Endothelial cell of umbilical vein (primary cell): ENCODE measurements around the gene C2orf81. TPM values are rescaled to one million over a fixed set of nuclear protein-coding genes. Genes with fewer than 3 reads are reported as not detected.
A peak's percentile ranks its signal among the peaks of the same experiment; 100 is the strongest.

Source experiments
- BruUV-seq: library from RNA; stranded (reverse); fragments of 400-500 nt; replicated peaks from 2 replicates; lab custom pipeline; 2021; lab: Mats Ljungman, UMichigan
- CTCF ChIA-PET: fragments of 300-600, 350-600 bp; sonication (Branson Sonifier 250); formaldehyde crosslinking; loops from one replicate; lab custom pipeline; 2021; ENCODE audit warnings: antibody characterized with exemption, inconsistent platforms; lab: Charles Lee
- POLR2A ChIA-PET: fragments of 300-600, 350-600 bp; sonication (Branson Sonifier 250); formaldehyde crosslinking; loops from one replicate; lab custom pipeline; 2021; ENCODE audit warnings: antibody characterized with exemption, inconsistent platforms; lab: Charles Lee
- DNase-seq: peaks from one replicate; pipeline ENCODE4 v3.0.0-alpha.2; 2011; ENCODE audit warnings: low read depth, low spot score
- FAIRE-seq: peaks from 2 replicates; lab custom pipeline; 2011; peaks lifted over from hg19 to GRCh38; lab: Jason Lieb, UNC
- H2AFZ ChIP-seq: 2 replicates; pipeline ENCODE4 v1.6.0; 2012; ENCODE audit warnings: low read depth, low read length, control low read depth, inconsistent platforms
- H3K27ac ChIP-seq: 2 replicates; pipeline ENCODE4 v1.5.1; 2011; ENCODE audit warnings: low read depth, mild to moderate bottlenecking, control low read depth, low read length, moderate library complexity; ENCODE audit not compliant: insufficient read depth
- H3K27me3 ChIP-seq, 2 experiments: 2 replicates each; pipeline versions ENCODE4 v1.6.0 to v1.6.1; 2011; ENCODE audit warnings: low read length in 2 of 2, mixed read lengths in 1 of 2; ENCODE audit not compliant: control insufficient read depth in 2 of 2, insufficient read depth in 2 of 2
- H3K36me3 ChIP-seq, 2 experiments: 2 replicates in 1 of 2; 3 replicates in 1 of 2; pipeline ENCODE4 v1.5.1; 2011; ENCODE audit warnings: low read length in 2 of 2, mild to moderate bottlenecking in 1 of 2, moderate library complexity in 1 of 2; ENCODE audit not compliant: control insufficient read depth in 2 of 2, insufficient read depth in 2 of 2; ENCODE audit errors: extremely low read depth in 1 of 2
- H3K4me1 ChIP-seq: 3 replicates; pipeline ENCODE4 v1.5.1; 2011; ENCODE audit warnings: mild to moderate bottlenecking, low read length; ENCODE audit not compliant: control insufficient read depth, insufficient read depth; ENCODE audit errors: extremely low read depth
- H3K4me2 ChIP-seq: 2 replicates; pipeline ENCODE4 v1.6.1; 2011; ENCODE audit warnings: low read length, control low read depth, mixed read lengths; ENCODE audit not compliant: insufficient read depth
- H3K4me3 ChIP-seq, 3 experiments: fragments of 200-600 bp in 1 of 3; sonication (generic), shearing (Covaris generic) in 1 of 3; replicated peaks in 1 of 3; 2 replicates each; pipeline ENCODE4 v1.5.1; 2011 to 2016; ENCODE audit warnings: control low read depth in 3 of 3, low read length in 3 of 3, mild to moderate bottlenecking in 2 of 3, inconsistent platforms in 1 of 3, low read depth in 1 of 3, moderate library complexity in 1 of 3; ENCODE audit not compliant: insufficient read depth in 1 of 3
- H3K79me2 ChIP-seq: 2 replicates; pipeline ENCODE4 v1.6.0; 2012; ENCODE audit warnings: low read length, inconsistent platforms; ENCODE audit not compliant: control insufficient read depth, insufficient read depth
- H3K9ac ChIP-seq: replicated peaks from 2 replicates; pipeline ENCODE3; 2011; ENCODE audit warnings: low read length, control low read depth; ENCODE audit not compliant: insufficient read depth; ENCODE audit errors: extremely low read depth
- H3K9me1 ChIP-seq: replicated peaks from 3 replicates; pipeline ENCODE4 v1.6.0; 2011; ENCODE audit warnings: mild to moderate bottlenecking, low read length; ENCODE audit not compliant: control insufficient read depth, insufficient read depth; ENCODE audit errors: extremely low read depth
- H3K9me3 ChIP-seq: replicated peaks from 2 replicates; pipeline ENCODE4 v1.5.1; 2012; ENCODE audit warnings: low read length, inconsistent platforms; ENCODE audit not compliant: control insufficient read depth, insufficient read depth
- H4K20me1 ChIP-seq: replicated peaks from 2 replicates; pipeline ENCODE3; 2011; ENCODE audit warnings: mild to moderate bottlenecking, low read length; ENCODE audit not compliant: control insufficient read depth, insufficient read depth; ENCODE audit errors: extremely low read depth
- CTCF ChIP-seq, 2 donors: IDR thresholded peaks; 1 replicate in 1 of 2; 2 replicates in 1 of 2; pipeline ENCODE4 v1.5.1; 2011; ENCODE audit warnings: low read length in 2 of 2, mild to moderate bottlenecking in 2 of 2, moderate library complexity in 2 of 2, control low read depth in 1 of 2, inconsistent platforms in 1 of 2, low read depth in 1 of 2; ENCODE audit not compliant: insufficient read depth in 1 of 2; ENCODE audit errors: extremely low read depth in 1 of 2
- EZH2 ChIP-seq: IDR thresholded peaks from 2 replicates; pipeline ENCODE4 v1.6.1; 2012; ENCODE audit warnings: borderline replicate concordance, low read depth, mild to moderate bottlenecking, moderate library complexity, low read length, inconsistent platforms; ENCODE audit not compliant: severe bottlenecking
- POLR2A ChIP-seq: IDR thresholded peaks from 2 replicates; pipeline ENCODE4 v1.6.1; 2012; ENCODE audit warnings: low read depth, mild to moderate bottlenecking, control low read depth, low read length
- POLR2AphosphoS5 ChIP-seq: IDR thresholded peaks from 2 replicates; pipeline ENCODE4 v1.6.1; 2012; ENCODE audit warnings: low read depth, mild to moderate bottlenecking, control low read depth, low read length, moderate library complexity; ENCODE audit not compliant: insufficient read depth
- dilution Hi-C: fragments of 300-500 bp; cut with MboI; formaldehyde crosslinking; loops from one replicate; pipeline ENCODE4 v1.15.0; 2019; ENCODE audit warnings: low sequenced_read_pairs; ENCODE audit not compliant: extremely low pct_ligation_motif_present
- intact Hi-C: fragments of 100-400 bp; cut with micrococcal nuclease; formaldehyde crosslinking; loops from one replicate; pipeline ENCODE4 v1.10.0; 2022
- polyA plus RNA-seq, 4 experiments: library from polyadenylated mRNA; depleted of rRNA in 3 of 4; stranded (reverse) in 3 of 4; unstranded in 1 of 4; fragments of >200 nt; gene quantifications; 2 replicates each; pipeline versions ENCODE4 v1.2.1 to v1.2.3, GENCODE V29; 2011 to 2012; ENCODE audit warnings: missing spikeins in 1 of 4
- total RNA-seq: library from RNA; stranded (reverse); gene quantifications from 2 replicates; pipeline ENCODE4 v1.2.3, GENCODE V29; 2021

C2orf81 gene
- total and polyA plus RNA-seq, 2 donors (not counting 3 experiments of a cell fraction or from before 2014, with no cell fraction given) = 0.17 to 0.71 TPM

- Histone ChIP-seq H3K9me1 (no peaks in the 10 kb centered on the region), H3K36me3 (no peaks in the 10 kb centered on the region), H3K4me1 (peaks cover 6% of the 10 kb centered on the region), H3K9ac (no peak overlapping the region), H3K4me2 (peak overlapping the region; percentile 52), H3K79me2 (no peaks in the 10 kb centered on the region), H3K27ac (no peak overlapping the region), H3K9me3 (no peaks in the 10 kb centered on the region), H3K27me3 (peaks cover 29 to 35% of the 10 kb centered on the region in 2 experiments), H4K20me1 (no peaks in the 10 kb centered on the region), H3K4me3 (peak overlapping the region in 2 of 3 experiments; percentile 12 to 20), H2AFZ (peak overlapping the region; percentile 83)
- ChIA-PET CTCF (interaction anchor here (1.2 to 1.8 kb wide), 2 partner anchors 23 to 25 kb away, joined by 3 to 5 read pairs; no protein-coding TSS in a partner anchor), POLR2A (no interaction called here)
- DNase-seq (peak; percentile 10), FAIRE-seq (peak; percentile 53)
- no TSS peak for BruUV-seq
- intact Hi-C loops = loop anchor here (1.0 kb wide), 1 partner anchor 15 kb away; no protein-coding TSS in a partner anchor
- dilution Hi-C loops = no loop called here
- no peak for TF ChIP-seq POLR2AphosphoS5
- TF ChIP-seq EZH2 = peak; percentile 66
- TF ChIP-seq POLR2A = no peak
- peak in 1 of 2 donors; percentile 27 for TF ChIP-seq CTCF (IDR thresholded peaks at IDR 0.05; ENCODE audit: extremely low read depth in 1 of 2, insufficient read depth in 1 of 2, low read depth in 1 of 2, low read length in 2 of 2)
Observed at GRCh38 chr2:74414881-74415761, 6.3 kb downstream of the C2orf81 start.
